Lower leg skin (tissue), 4 donors: ENCODE data around the gene KRT74. TPM values are rescaled to one million over a fixed set of nuclear protein-coding genes. Genes with fewer than 3 reads are reported as not detected.

Experiments
- DNase-seq, 2 donors: peaks; one replicate each; pipeline ENCODE4 v3.0.0-alpha.2; 2019; ENCODE audit warnings: low spot score in 2 of 2
- H3K4me3 ChIP-seq: fragments of 200-600 bp; sonication (generic); 2 replicates; pipeline ENCODE4 v1.5.1; 2017; ENCODE audit warnings: mild to moderate bottlenecking, low read depth; ENCODE audit not compliant: poor library complexity, severe bottlenecking
- POLR2A ChIP-seq, 2 donors: fragments of 450-650 bp; IDR thresholded peaks; one replicate each; pipeline ENCODE4 v1.6.1; 2016 to 2017; ENCODE audit warnings: antibody characterized with exemption in 2 of 2, mild to moderate bottlenecking in 1 of 2, moderate library complexity in 1 of 2
- WGBS, 2 donors: methylation state at CpG; one replicate each; pipeline ENCODE4 v1.1.5; 2018; 5-methylcytosine and 5-hydroxymethylcytosine counted together
- intact Hi-C: fragments of 100-400 bp; cut with DNase I; formaldehyde crosslinking; loops from one replicate; pipeline ENCODE4 v1.15.0; 2023; ENCODE audit warnings: low total_unique reads
- total RNA-seq, 4 donors: library from RNA; depleted of rRNA; stranded (reverse); fragments of >200 nt; gene quantifications; one replicate each; pipeline ENCODE4 v1.1.0, GENCODE V29; 2016
- TF ChIP-seq, protein P1 (sequence below), 3 donors: fragments of 450-650 bp; IDR thresholded peaks; one replicate each; pipeline ENCODE4 v1.5.1; 2016; ENCODE audit warnings: antibody characterized with exemption in 3 of 3, mild to moderate bottlenecking in 3 of 3, moderate library complexity in 2 of 3

The KRT74 gene
- total RNA-seq, 4 donors from 2014 or later = 0.30 to 14.6 (median 0.82) TPM

DNA sequence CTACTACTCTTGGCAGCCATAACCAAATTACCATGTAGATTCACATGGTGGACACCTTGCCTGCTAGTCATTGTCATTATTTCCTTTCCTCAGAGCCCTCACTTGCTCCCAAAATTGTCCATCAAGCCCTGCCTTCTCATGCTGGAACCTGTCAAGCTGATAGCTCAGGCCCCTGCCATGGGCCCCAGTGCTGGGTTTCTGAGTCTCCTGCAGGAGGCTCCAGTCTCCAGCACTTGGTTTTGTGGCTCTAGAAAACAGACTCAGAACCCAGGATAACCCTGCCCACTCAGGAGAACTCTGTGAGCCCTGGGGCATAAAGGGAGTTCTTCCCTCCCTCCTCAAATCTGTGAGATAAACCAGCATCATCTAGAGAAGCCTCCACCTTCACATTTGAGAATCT lies 31.5 kb downstream of the KRT74 start:
- no peak for DNase-seq
- intact Hi-C loops = no loop called here
- no peak overlapping the region for H3K4me3 ChIP-seq
- TF ChIP-seq, protein P1, sequence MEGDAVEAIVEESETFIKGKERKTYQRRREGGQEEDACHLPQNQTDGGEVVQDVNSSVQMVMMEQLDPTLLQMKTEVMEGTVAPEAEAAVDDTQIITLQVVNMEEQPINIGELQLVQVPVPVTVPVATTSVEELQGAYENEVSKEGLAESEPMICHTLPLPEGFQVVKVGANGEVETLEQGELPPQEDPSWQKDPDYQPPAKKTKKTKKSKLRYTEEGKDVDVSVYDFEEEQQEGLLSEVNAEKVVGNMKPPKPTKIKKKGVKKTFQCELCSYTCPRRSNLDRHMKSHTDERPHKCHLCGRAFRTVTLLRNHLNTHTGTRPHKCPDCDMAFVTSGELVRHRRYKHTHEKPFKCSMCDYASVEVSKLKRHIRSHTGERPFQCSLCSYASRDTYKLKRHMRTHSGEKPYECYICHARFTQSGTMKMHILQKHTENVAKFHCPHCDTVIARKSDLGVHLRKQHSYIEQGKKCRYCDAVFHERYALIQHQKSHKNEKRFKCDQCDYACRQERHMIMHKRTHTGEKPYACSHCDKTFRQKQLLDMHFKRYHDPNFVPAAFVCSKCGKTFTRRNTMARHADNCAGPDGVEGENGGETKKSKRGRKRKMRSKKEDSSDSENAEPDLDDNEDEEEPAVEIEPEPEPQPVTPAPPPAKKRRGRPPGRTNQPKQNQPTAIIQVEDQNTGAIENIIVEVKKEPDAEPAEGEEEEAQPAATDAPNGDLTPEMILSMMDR (IDR thresholded peaks at IDR 0.05) = no peak
- no peak for TF ChIP-seq POLR2A (IDR thresholded peaks at IDR 0.05)

GRCh38 chr12:52541709-52542108 lies 31.9 kb downstream of the KRT74 start:
- TF ChIP-seq, protein P1 (IDR thresholded peaks at IDR 0.05) = no peak
- no peak for TF ChIP-seq POLR2A (IDR thresholded peaks at IDR 0.05)
- intact Hi-C loops = no loop called here
- DNase-seq = no peak
- WGBS, 2 donors = 87 to 94% methylated on average over 5 of the region's 5 CpGs
- H3K4me3 ChIP-seq = no peak overlapping the region

- TF ChIP-seq, protein P1 (IDR thresholded peaks at IDR 0.05) = no peak
- no peak for TF ChIP-seq POLR2A (IDR thresholded peaks at IDR 0.05)
- no peak overlapping the region for H3K4me3 ChIP-seq
- WGBS, 2 donors = 83 to 84% methylated on average over 7 of the region's 7 CpGs
- no peak for DNase-seq
- intact Hi-C loops = no loop called here
Measured at GRCh38 chr12:52540531-52540930, 33.1 kb downstream of the KRT74 start.

DNA sequence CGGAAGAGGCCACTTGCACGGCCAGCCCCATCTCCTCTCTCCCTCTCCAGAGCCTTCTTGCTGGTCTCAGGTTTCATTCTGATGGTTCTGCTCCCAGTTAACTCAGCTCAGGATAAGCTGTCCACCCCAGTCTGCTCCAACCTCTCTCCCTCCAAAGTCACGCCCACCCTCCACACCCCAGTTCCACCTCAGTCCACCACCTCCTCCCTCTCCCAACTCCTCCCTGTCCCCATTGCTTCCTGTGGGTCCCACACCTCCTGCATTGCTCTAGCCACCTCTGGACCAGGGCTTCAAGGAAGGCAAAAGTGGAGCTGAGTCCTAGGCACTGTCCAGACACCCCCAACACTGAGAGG lies 33.8 kb downstream of the KRT74 start:
- TF ChIP-seq POLR2A (IDR thresholded peaks at IDR 0.05) = no peak
- TF ChIP-seq, protein P1 (IDR thresholded peaks at IDR 0.05) = no peak
- no peak overlapping the region for H3K4me3 ChIP-seq
- no peak for DNase-seq
- intact Hi-C loops = no loop called here
- WGBS, 2 donors = 86 to 90% methylated on average over 3 of the region's 3 CpGs

DNA sequence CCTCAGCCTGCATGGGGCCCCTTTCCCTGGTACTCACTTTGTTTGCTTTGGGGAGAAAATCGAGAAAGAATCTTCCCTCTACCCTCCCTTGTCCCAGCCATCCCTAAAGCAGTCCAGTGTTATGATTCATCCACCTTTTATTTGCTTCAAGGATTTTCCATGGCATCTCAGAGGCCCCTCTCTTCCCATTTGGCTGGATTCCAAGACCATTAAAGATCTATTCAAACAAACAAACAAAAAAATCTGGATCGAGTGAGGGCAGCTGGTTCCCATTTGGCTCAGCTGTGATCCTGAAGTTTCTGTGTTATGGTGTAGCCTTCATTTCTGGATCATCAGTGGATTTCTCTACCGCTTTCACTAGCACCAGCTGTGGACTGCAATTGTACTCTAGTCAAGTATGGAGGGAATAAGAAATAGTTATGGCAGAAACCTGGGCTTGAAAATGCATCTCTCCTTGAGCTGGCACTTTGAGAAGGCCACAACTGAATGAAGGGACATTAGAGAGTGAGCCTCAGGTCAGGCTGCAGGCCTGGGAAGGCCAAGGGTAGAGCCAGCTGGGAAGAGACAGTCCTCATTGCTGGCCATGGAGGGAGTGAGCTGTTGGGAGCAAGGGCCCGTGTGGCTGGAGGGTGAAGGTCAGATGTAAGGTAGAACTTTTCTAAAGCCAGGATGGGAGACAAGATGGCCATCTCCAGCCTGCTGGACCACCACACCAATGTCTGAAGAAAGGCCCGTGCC lies 34.4 kb downstream of the KRT74 start:
- H3K4me3 ChIP-seq = no peak overlapping the region
- TF ChIP-seq, protein P1 (IDR thresholded peaks at IDR 0.05) = no peak
- no peak for TF ChIP-seq POLR2A (IDR thresholded peaks at IDR 0.05)
- WGBS, 2 donors = 50 to 53% methylated on average over 5 of the region's 5 CpGs
- intact Hi-C loops = no loop called here
- DNase-seq = no peak

DNA sequence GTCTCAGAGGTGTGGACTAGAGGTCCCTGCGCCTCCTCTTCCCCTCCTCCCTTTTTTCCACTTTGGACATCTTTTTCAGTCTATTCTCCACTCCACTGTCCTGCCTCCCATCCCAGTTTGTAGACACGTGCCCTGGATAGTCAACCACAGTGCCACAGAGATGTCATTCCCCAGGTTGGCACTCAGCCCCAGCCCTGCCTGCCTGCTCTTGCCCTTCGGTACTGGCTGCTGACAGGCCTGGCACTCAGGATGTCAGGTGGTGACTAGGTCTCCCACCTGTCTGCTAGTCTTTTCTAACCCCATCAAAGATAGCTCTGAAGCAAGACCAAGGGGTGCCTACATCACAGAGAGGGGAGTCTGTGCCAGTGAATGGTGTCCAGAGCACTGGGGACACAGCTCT lies 36.5 kb downstream of the KRT74 start:
- DNase-seq = no peak
- TF ChIP-seq, protein P1 (IDR thresholded peaks at IDR 0.05) = no peak
- no peak for TF ChIP-seq POLR2A (IDR thresholded peaks at IDR 0.05)
- WGBS, 2 donors = 51 to 57% methylated on average over 3 of the region's 3 CpGs
- no peak overlapping the region for H3K4me3 ChIP-seq
- intact Hi-C loops = no loop called here
